ENCODE measurements around the gene SAP130.

GRCh38 chr2:127996160-127996559 is 31.7 kb downstream of the SAP130 start:
- no peak for TF ChIP-seq EZH2phosphoT487 (IDR thresholded peaks at IDR 0.05; ENCODE audit: borderline replicate concordance)
- no peak for TF ChIP-seq CTCF (conservative IDR thresholded peaks at IDR 0.05; ENCODE audit: low read length)
